ENCODE measurements around the gene SPIRE2. TPM values are rescaled to one million over a fixed set of nuclear protein-coding genes. Genes with fewer than 3 reads are reported as not detected.
"Not testable (repeated sequence)": the region's sequence is repeated elsewhere in the genome, so short reads cannot be mapped to it uniquely, and the experiment has no call there.

The SPIRE2 gene
- total RNA-seq, 8 experiments from 2014 or later, result 3.7 to 21.5 (median 14.0) TPM

DNA sequence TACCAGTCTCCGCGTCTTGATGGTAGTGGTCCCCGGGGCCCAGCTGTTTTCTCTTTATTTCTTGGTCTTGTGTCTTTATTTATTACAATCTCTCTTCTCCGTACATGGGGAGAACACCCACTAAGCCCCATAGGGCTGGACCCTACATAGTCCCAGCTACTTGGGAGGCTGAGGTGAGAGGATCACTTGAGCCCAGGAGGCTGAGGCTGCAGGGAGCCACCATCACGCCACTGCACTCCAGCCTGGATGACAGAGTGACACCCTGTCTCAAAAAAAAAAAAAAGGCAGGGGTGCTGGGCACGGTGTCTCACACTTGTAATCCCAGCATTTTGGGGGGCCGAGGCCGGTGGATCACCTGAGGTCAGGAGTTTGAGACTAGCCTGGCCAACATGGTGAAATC lies 8.8 kb upstream of the SPIRE2 start:
- ATAC-seq (replicated peaks in 6 of 8); H3K27ac ChIP-seq; in situ Hi-C loops (cut with MboI; ENCODE audit: low pct_unique_long_range_greater_than_20kb in 2 of 9, low sequenced_read_pairs in 9 of 9, unreplicated experiment in 9 of 9); H3K4me3 ChIP-seq: not testable (repeated sequence)
- peaks cover 33 to 34% of the 10 kb centered on the region in 2 donors for H3K4me1 ChIP-seq (replicated peaks in 1 of 2)
- 81 to 100% (median 95%) methylated on average over 2 to 6 of the region's 8 CpGs; no CpG with 5 or more reads in 4 of the 10 experiments for WGBS, 10 experiments

DNA sequence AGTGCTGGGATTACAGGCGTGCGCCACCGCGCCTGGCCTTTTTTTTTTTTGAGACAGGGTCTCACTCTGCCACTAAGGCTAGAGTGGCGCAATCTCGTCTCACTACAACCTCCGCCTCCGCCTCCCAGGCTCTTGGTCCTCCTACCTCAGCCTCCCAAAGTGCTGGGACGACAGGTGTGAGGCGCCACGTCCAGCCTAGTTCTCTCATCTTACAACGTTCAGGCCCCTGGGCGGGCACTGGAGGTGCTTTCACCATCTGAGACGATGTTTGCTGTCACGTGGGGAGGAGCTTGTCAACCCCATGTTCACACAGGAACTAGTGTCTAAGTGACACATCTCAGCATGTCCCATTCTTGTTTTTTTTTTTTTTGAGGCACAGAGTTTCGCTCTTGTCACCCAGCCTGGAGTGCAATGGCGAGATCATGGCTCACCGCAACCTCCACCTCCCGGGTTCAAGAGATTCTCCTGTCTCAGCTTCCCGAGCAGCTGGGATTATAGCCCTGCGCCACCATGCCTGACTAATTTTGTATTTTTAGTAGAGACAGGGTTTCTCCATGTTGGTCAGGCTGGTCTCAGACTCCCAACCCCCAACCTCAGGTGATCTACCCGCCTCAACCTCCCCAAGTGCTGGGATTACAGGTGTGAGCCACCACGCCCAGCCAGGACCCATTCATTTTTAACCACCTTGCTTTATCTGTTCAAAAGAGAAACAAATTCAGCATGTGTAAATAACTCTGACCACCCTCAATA lies 6.7 kb upstream of the SPIRE2 start:
- in situ Hi-C loops (cut with MboI; ENCODE audit: low pct_unique_long_range_greater_than_20kb in 2 of 9, low sequenced_read_pairs in 9 of 9, unreplicated experiment in 9 of 9), result no loop called here
- WGBS, 10 experiments, result 80 to 100% (median 100%) methylated on average over 1 to 2 of the region's 23 CpGs; no CpG with 5 or more reads in 4 of the 10 experiments
- ATAC-seq (replicated peaks in 6 of 8), result no peak

GRCh38 chr16:89822188-89823086 lies 5.8 kb upstream of the SPIRE2 start:
- peak; percentile 49 to 85 (median 68) for ATAC-seq (replicated peaks in 6 of 8)
- in situ Hi-C loops (cut with MboI; ENCODE audit: low pct_unique_long_range_greater_than_20kb in 2 of 9, low sequenced_read_pairs in 9 of 9, unreplicated experiment in 9 of 9), result no loop called here
- 60 to 100% (median 80%) methylated on average over 1 to 7 of the region's 19 CpGs; no CpG with 5 or more reads in 3 of the 10 experiments for WGBS, 10 experiments

More for the DNA sequence above, 6.7 kb upstream of the SPIRE2 start:
- H3K4me3 ChIP-seq, result no peak overlapping the region
- peaks cover 28 to 31% of the 10 kb centered on the region in 2 donors for H3K4me1 ChIP-seq (replicated peaks in 1 of 2)
- peak overlapping the region in 1 of 2 donors; percentile 67 for H3K27ac ChIP-seq

GRCh38 chr16:89823087-89823823 lies 5.0 kb upstream of the SPIRE2 start:
- H3K27ac ChIP-seq, result peak overlapping the region; percentile 23 to 67
- ATAC-seq (replicated peaks in 6 of 8), result peak in 5 of 8 experiments; percentile 8 to 45 (median 17)
- H3K4me1 ChIP-seq (replicated peaks in 1 of 2), result peaks cover 31 to 38% of the 10 kb centered on the region in 2 donors
- H3K4me3 ChIP-seq, result no peak overlapping the region
- in situ Hi-C loops (cut with MboI; ENCODE audit: low pct_unique_long_range_greater_than_20kb in 2 of 9, low sequenced_read_pairs in 9 of 9, unreplicated experiment in 9 of 9), result no loop called here
- WGBS, 10 experiments, result 17 to 91% (median 40%) methylated on average over 1 to 6 of the region's 8 CpGs; no CpG with 5 or more reads in 1 of the 10 experiments

More at GRCh38 chr16:89822188-89823086, 5.8 kb upstream of the SPIRE2 start:
- peaks cover 28 to 35% of the 10 kb centered on the region in 2 donors for H3K4me1 ChIP-seq (replicated peaks in 1 of 2)
- no peak overlapping the region for H3K4me3 ChIP-seq
- peak overlapping the region; percentile 26 to 67 for H3K27ac ChIP-seq

- WGBS, 10 experiments, result 17 to 94% (median 57%) methylated on average over 1 to 5 of the region's 5 CpGs; no CpG with 5 or more reads in 1 of the 10 experiments
- in situ Hi-C loops (cut with MboI; ENCODE audit: low pct_unique_long_range_greater_than_20kb in 2 of 9, low sequenced_read_pairs in 9 of 9, unreplicated experiment in 9 of 9); H3K4me3 ChIP-seq; ATAC-seq (replicated peaks in 6 of 8): not testable (repeated sequence)
- H3K27ac ChIP-seq, result peak overlapping the region in 1 of 2 donors; percentile 31
- H3K4me1 ChIP-seq (replicated peaks in 1 of 2), result peaks cover 31 to 35% of the 10 kb centered on the region in 2 donors
Measured at GRCh38 chr16:89823824-89824148, 4.5 kb upstream of the SPIRE2 start.

DNA sequence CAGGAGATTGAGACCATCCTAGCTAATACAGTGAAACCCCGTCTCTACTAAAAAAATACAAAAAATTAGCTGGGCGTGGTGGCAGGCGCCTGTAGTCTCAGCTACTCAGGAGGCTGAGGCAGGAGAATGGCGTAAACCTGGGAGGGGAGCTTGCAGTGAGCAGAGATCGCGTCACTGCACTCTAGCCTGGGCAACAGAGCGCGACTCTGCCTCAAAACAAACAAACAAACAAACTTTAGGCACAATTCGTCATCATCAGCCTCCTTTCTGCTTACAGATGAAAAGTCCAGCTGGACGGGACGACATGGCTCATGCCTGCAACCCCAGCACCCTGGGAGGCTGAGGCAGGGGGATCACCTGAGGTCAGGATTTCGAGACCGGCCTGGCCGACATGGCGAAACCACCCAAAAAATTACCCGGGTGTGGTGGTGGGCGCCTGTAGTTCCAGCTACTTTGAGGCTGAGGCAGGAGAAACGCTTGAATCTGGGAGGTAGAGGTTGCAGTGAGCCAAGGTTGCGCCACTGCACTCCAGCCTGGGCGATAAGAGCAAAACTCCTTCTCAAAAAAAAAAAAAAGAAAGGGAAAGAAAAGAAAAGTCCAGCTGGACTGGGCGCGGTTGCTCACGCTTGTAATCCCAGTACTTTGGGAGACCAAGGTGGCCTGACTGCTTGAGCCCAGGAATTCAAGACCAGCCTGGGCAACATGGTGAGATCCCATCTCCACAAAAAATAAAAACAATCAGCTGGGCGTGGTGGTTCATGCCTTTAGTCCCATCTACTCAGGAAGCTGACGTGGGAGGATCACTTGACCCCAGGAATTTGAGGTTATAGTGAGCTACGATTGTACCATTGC lies 1.5 kb upstream of the SPIRE2 start:
- 66 to 100% (median 92%) methylated on average over 1 to 14 of the region's 26 CpGs; no CpG with 5 or more reads in 1 of the 10 experiments for WGBS, 10 experiments
- in situ Hi-C loops (cut with MboI; ENCODE audit: low pct_unique_long_range_greater_than_20kb in 2 of 9, low sequenced_read_pairs in 9 of 9, unreplicated experiment in 9 of 9), result no loop called here
- Histone ChIP-seq H3K4me1 (replicated peaks in 1 of 2) (peaks cover 32% of the 10 kb centered on the region in 2 donors), H3K4me3 (no peak overlapping the region), H3K27ac (no peak overlapping the region)
- no peak for ATAC-seq (replicated peaks in 6 of 8)

GRCh38 chr16:89827383-89828198 lies 684 bp upstream of the SPIRE2 start:
- H3K4me3 ChIP-seq, result peak overlapping the region; percentile 46 to 82 (median 53)
- peaks cover 24 to 26% of the 10 kb centered on the region in 2 donors for H3K4me1 ChIP-seq (replicated peaks in 1 of 2)
- H3K27ac ChIP-seq, result peak overlapping the region; percentile 91 to 97
- 0 to 67% (median 27%) methylated on average over 1 to 9 of the region's 43 CpGs; no CpG with 5 or more reads in 2 of the 10 experiments for WGBS, 10 experiments
- ATAC-seq (replicated peaks in 6 of 8), result peak; percentile 43 to 75 (median 50)
- in situ Hi-C loops (cut with MboI; ENCODE audit: low pct_unique_long_range_greater_than_20kb in 2 of 9, low sequenced_read_pairs in 9 of 9, unreplicated experiment in 9 of 9), result no loop called here

DNA sequence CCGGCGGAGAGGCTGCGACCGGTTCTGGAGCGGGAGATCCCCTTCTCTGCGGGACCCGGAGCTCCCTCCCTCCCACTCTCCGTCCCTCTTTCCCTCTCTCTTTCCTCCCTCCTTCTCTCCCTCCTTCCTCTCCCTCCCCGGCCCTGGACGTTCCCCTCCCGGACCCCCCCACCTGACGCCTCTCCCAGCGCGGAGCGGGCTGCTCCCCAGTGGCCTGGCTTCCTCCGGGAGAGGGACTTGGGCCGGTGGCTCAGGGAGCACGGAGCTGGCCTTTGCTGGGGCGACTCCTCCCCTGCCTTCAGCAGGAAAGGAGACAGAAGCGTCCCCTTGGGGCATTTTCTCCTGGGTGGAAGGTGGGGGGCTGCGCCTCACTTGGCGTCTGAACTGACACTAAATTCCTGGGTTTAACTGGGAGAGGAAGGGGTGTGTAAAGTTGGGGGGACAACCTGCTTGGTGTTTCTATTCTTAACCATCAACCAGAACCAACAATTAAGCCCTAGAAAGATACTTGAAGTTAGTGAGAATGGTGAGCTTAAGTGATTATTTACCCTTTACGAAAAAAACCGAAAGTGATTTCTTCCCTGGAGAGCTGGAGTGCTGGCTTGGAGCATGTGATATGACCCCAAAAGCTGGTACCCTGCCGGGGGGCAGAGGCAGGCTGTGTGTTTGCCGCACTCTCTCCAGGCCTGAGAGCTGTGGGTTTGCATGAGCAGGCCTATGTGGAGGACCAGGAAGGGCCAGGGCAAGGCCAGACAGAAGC lies 775 bp downstream of the SPIRE2 start:
- Histone ChIP-seq H3K4me3 (peak overlapping the region; percentile 46 to 82 (median 53)), H3K4me1 (replicated peaks in 1 of 2) (peaks cover 9 to 11% of the 10 kb centered on the region in 2 donors), H3K27ac (peak overlapping the region; percentile 91 to 97)
- 20 to 100% (median 40%) methylated on average over 1 to 3 of the region's 26 CpGs; no CpG with 5 or more reads in 5 of the 10 experiments for WGBS, 10 experiments
- peak in 7 of 8 experiments; percentile 3 to 74 (median 30) for ATAC-seq (replicated peaks in 6 of 8)
- in situ Hi-C loops (cut with MboI; ENCODE audit: low pct_unique_long_range_greater_than_20kb in 2 of 9, low sequenced_read_pairs in 9 of 9, unreplicated experiment in 9 of 9), result no loop called here

DNA sequence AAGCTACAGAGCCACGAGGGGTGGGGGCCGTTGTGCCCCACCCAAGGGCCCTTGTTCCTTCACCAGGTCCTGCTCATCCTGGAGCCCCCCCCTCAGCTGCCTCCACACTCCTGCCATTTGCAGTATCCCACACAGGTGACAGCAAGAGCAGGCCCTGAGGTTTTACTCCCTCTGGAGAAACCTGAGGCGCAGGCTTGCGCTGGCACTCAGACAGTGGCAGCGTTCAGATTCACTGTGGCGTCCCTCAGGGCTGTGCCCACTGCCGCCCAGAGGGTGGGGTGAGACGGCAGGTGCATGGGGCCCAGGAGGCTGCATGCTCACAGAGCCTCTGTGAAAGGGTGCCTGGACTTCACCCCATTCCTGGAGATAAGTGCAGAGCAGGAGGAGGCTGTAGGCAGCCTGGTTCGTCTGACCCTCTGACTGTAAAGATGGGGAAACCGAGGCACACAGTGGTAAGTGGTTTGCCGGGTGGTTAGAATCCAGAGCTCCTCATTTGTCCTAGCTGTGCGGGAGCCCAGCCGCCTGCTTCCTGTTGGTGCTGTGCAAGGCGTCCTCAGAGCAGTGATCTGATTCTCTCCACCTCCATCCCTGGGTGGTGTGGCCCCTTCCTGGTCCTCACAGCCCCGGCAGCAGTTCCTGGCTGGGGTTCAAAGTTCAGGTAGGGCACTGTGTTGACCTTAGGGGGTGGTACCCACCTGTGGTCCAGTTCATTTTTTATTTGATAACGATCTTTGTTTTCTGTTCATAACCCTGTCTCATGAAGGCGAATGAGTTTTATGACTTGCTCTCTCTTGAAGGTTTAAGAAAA lies 1.6 kb downstream of the SPIRE2 start:
- Histone ChIP-seq H3K4me1 (replicated peaks in 1 of 2) (peaks cover 9 to 10% of the 10 kb centered on the region in 2 donors), H3K4me3 (peak overlapping the region; percentile 46 to 82 (median 53)), H3K27ac (no peak overlapping the region)
- WGBS, 10 experiments, result 0 to 100% (median 94%) methylated on average over 1 to 8 of the region's 17 CpGs; no CpG with 5 or more reads in 3 of the 10 experiments
- in situ Hi-C loops (cut with MboI; ENCODE audit: low pct_unique_long_range_greater_than_20kb in 2 of 9, low sequenced_read_pairs in 9 of 9, unreplicated experiment in 9 of 9), result no loop called here
- no peak for ATAC-seq (replicated peaks in 6 of 8)

GRCh38 chr16:89831810-89832328 lies 3.6 kb downstream of the SPIRE2 start:
- Histone ChIP-seq H3K27ac (no peak overlapping the region), H3K4me3 (no peak overlapping the region), H3K4me1 (replicated peaks in 1 of 2) (peaks cover 9 to 10% of the 10 kb centered on the region in 2 donors)
- in situ Hi-C loops (cut with MboI; ENCODE audit: low pct_unique_long_range_greater_than_20kb in 2 of 9, low sequenced_read_pairs in 9 of 9, unreplicated experiment in 9 of 9), result no loop called here
- no peak for ATAC-seq (replicated peaks in 6 of 8)
- WGBS, 10 experiments, result 80 to 100% (median 94%) methylated on average over 1 to 8 of the region's 25 CpGs; no CpG with 5 or more reads in 6 of the 10 experiments
